Lower lobe of right lung (tissue), 2 donors: ENCODE results near the gene JAG2. TPM values are rescaled to one million over a fixed set of nuclear protein-coding genes. Genes with fewer than 3 reads are reported as not detected.
A peak's percentile ranks its signal among the peaks of the same experiment; 100 is the strongest.

Experiments
- ATAC-seq, 2 donors: fragments of 200-7000 bp; cut with Tn5 transposase; one replicate each; pipeline ENCODE4 v1.9.1; 2020 to 2022; ENCODE audit warnings: mild to moderate bottlenecking in 2 of 2, moderate library complexity in 2 of 2
- DNase-seq: peaks from one replicate; pipeline ENCODE4 v3.0.0-alpha.2; 2020
- H3K27ac ChIP-seq: fragments of 200-600 bp; one replicate; pipeline ENCODE4 v1.8.0; 2022
- H3K27me3 ChIP-seq: fragments of 200-600 bp; one replicate; pipeline ENCODE4 v1.8.0; 2022; ENCODE audit warnings: low read depth
- H3K36me3 ChIP-seq: fragments of 200-600 bp; one replicate; pipeline ENCODE4 v1.8.0; 2022; ENCODE audit warnings: mild to moderate bottlenecking
- H3K4me1 ChIP-seq: fragments of 200-600 bp; one replicate; pipeline ENCODE4 v1.8.0; 2022
- H3K4me3 ChIP-seq: fragments of 200-600 bp; one replicate; pipeline ENCODE4 v1.8.0; 2022; ENCODE audit warnings: mild to moderate bottlenecking
- H3K9me3 ChIP-seq: fragments of 200-600 bp; one replicate; pipeline ENCODE4 v1.8.0; 2022
- CTCF ChIP-seq: fragments of 200-600 bp; IDR thresholded peaks from one replicate; pipeline ENCODE4 v1.8.0; 2022; ENCODE audit warnings: antibody characterized with exemption, mild to moderate bottlenecking
- intact Hi-C: fragments of 100-400 bp; cut with DNase I; formaldehyde crosslinking; loops from one replicate; pipeline ENCODE4 v1.11.0; 2022
- total RNA-seq: library from RNA; stranded (reverse); fragmentation: NEBNext Ultra II Directional; extraction: Animal tissue kit (Norgen Biotek cat#: 25700); gene quantifications from one replicate; pipeline ENCODE4 v1.2.1, GENCODE V29; 2021
- donor health status: DM: no; HTN: yes; CAD: no; lungs with severe emphysema.

Gene JAG2
- total RNA-seq, 1 donor from 2014 or later, result 29.2 TPM

GRCh38 chr14:105169776-105170655 is 1.4 kb upstream of the JAG2 start:
- Histone ChIP-seq H3K36me3 (no peaks in the 10 kb centered on the region), H3K27me3 (peaks cover 32% of the 10 kb centered on the region), H3K9me3 (no peaks in the 10 kb centered on the region), H3K4me3 (no peak overlapping the region), H3K4me1 (peaks cover 60% of the 10 kb centered on the region), H3K27ac (no peak overlapping the region)
- intact Hi-C loops, result no loop called here
- no peak for DNase-seq
- no peak for TF ChIP-seq CTCF
- no peak for ATAC-seq

GRCh38 chr14:105168979-105169507 is 467 bp upstream of the JAG2 start:
- TF ChIP-seq CTCF, result peak; percentile 51
- Histone ChIP-seq H3K27me3 (peaks cover 32% of the 10 kb centered on the region), H3K27ac (peak overlapping the region; percentile 11), H3K4me3 (peak overlapping the region; percentile 49), H3K36me3 (no peaks in the 10 kb centered on the region), H3K4me1 (peaks cover 52% of the 10 kb centered on the region), H3K9me3 (no peaks in the 10 kb centered on the region)
- DNase-seq (no peak), ATAC-seq (peak in 1 of 2 donors; percentile 9)
- intact Hi-C loops, result no loop called here

- DNase-seq (no peak), ATAC-seq (no peak)
- Histone ChIP-seq H3K27ac (peak overlapping the region; percentile 18), H3K4me1 (peaks cover 49% of the 10 kb centered on the region), H3K36me3 (no peaks in the 10 kb centered on the region), H3K27me3 (peaks cover 32% of the 10 kb centered on the region), H3K9me3 (no peaks in the 10 kb centered on the region), H3K4me3 (peak overlapping the region; percentile 61)
- no peak for TF ChIP-seq CTCF
- intact Hi-C loops, result no loop called here
These were observed 519 bp downstream of the JAG2 start for GRCh38 chr14:105168093-105168420.

- H3K36me3 ChIP-seq, result no peaks in the 10 kb centered on the region
- peak; percentile 29 for TF ChIP-seq CTCF
- intact Hi-C loops, result no loop called here
- peaks cover 32% of the 10 kb centered on the region for H3K27me3 ChIP-seq
- DNase-seq, result peak; percentile 66
- peak overlapping the region; percentile 61 for H3K4me3 ChIP-seq
- H3K27ac ChIP-seq, result peak overlapping the region; percentile 18
- peak in 1 of 2 donors; percentile 22 for ATAC-seq
- peaks cover 49% of the 10 kb centered on the region for H3K4me1 ChIP-seq
- no peaks in the 10 kb centered on the region for H3K9me3 ChIP-seq
These were observed 1.1 kb downstream of the JAG2 start for GRCh38 chr14:105167303-105168092.

- Histone ChIP-seq H3K4me3 (peak overlapping the region; percentile 6), H3K27me3 (peaks cover 32% of the 10 kb centered on the region), H3K4me1 (peaks cover 48% of the 10 kb centered on the region), H3K27ac (no peak overlapping the region), H3K9me3 (no peaks in the 10 kb centered on the region), H3K36me3 (no peaks in the 10 kb centered on the region)
- DNase-seq (no peak), ATAC-seq (no peak)
- intact Hi-C loops, result no loop called here
- TF ChIP-seq CTCF, result no peak
These were observed 1.8 kb downstream of the JAG2 start for GRCh38 chr14:105166571-105167302.
